HepG2 (cell line): ENCODE data around the gene DSG2. TPM values are rescaled to one million over a fixed set of nuclear protein-coding genes. Genes with fewer than 3 reads are reported as not detected.

ENCODE experiments used
- HES4 ChIP-seq: sonication (generic); formaldehyde crosslinking; IDR thresholded peaks from 2 replicates; pipeline ENCODE4 v1.9.0; 2021; ENCODE audit warnings: mild to moderate bottlenecking, missing genetic modification reagents, borderline replicate concordance
- HMGA1 ChIP-seq: sonication (generic); formaldehyde crosslinking; conservative IDR thresholded peaks from 2 replicates; pipeline ENCODE4 v1.4.0; 2020; ENCODE audit warnings: missing genetic modification reagents
- MATR3 ChIP-seq: sonication (generic); formaldehyde crosslinking; IDR thresholded peaks from 2 replicates; pipeline ENCODE4 v1.4.0; 2020; ENCODE audit warnings: missing genetic modification reagents
- NR2C2 ChIP-seq: sonication (generic); formaldehyde crosslinking; IDR thresholded peaks from 2 replicates; pipeline ENCODE4 v1.4.0; 2020; ENCODE audit warnings: missing genetic modification reagents, mild to moderate bottlenecking, moderate library complexity, borderline replicate concordance
- ONECUT2 ChIP-seq: sonication (generic); formaldehyde crosslinking; IDR thresholded peaks from 2 replicates; pipeline ENCODE4 v1.4.0; 2020; ENCODE audit warnings: missing genetic modification reagents
- REXO4 ChIP-seq: sonication (generic); formaldehyde crosslinking; IDR thresholded peaks from 2 replicates; pipeline ENCODE4 v1.8.0; 2022; ENCODE audit warnings: missing genetic modification reagents, mild to moderate bottlenecking, borderline replicate concordance
- TAF15 ChIP-seq: fragments of 200-400 bp; formaldehyde crosslinking; IDR thresholded peaks from one replicate; pipeline ENCODE4 v1.6.1; 2018; ENCODE audit warnings: mild to moderate bottlenecking, low read depth, low read length; ENCODE audit not compliant: poor library complexity, severe bottlenecking
- ZBTB7B ChIP-seq: sonication (generic); formaldehyde crosslinking; IDR thresholded peaks from 2 replicates; pipeline ENCODE4 v1.4.0; 2020; ENCODE audit warnings: missing genetic modification reagents
- ZFY ChIP-seq: sonication (generic); formaldehyde crosslinking; IDR thresholded peaks from 2 replicates; pipeline ENCODE4 v1.4.0; 2020; ENCODE audit warnings: missing genetic modification reagents
- ZNF530 ChIP-seq: sonication (generic); formaldehyde crosslinking; IDR thresholded peaks from 2 replicates; pipeline ENCODE4 v1.5.0; 2020; ENCODE audit warnings: low read depth, mild to moderate bottlenecking, missing genetic modification reagents
- ZNF83 ChIP-seq: sonication (generic); formaldehyde crosslinking; IDR thresholded peaks from 2 replicates; pipeline ENCODE4 v1.4.0; 2020; ENCODE audit warnings: missing genetic modification reagents, mild to moderate bottlenecking, borderline replicate concordance
- polyA plus RNA-seq, 8 experiments: library from polyadenylated mRNA; depleted of rRNA in 3 of 8; stranded (reverse) in 7 of 8; unstranded in 1 of 8; fragments of >200 nt; fragmentation: Illumina TruSeq in 4 of 8; extraction: Trizol in 4 of 8; gene quantifications; 2 replicates each; pipeline versions ENCODE4 v1.2.1 to v1.2.3, GENCODE V29; 2011 to 2016; ENCODE audit warnings: low read depth in 4 of 8, missing spikeins in 1 of 8, mixed read lengths in 1 of 8; ENCODE audit not compliant: insufficient read depth in 1 of 8
- total RNA-seq, 5 experiments: library from RNA; depleted of rRNA; stranded (reverse); fragments of >200 nt; fragmentation: Illumina TruSeq; extraction: Trizol; gene quantifications; 2 replicates each; pipeline ENCODE4 v1.2.3, GENCODE V29; 2016; ENCODE audit warnings: low read depth in 1 of 5
- TF ChIP-seq, protein P1 (sequence below), 2 experiments: sonication (generic) in 1 of 2; formaldehyde crosslinking in 1 of 2; IDR thresholded peaks; 2 replicates each; pipeline versions ENCODE4 v1.5.1 to v1.6.1; 2011 to 2020; ENCODE audit warnings: borderline replicate concordance in 1 of 2, low read depth in 1 of 2, low read length in 1 of 2, mild to moderate bottlenecking in 1 of 2, missing genetic modification reagents in 1 of 2, moderate library complexity in 1 of 2
- TF ChIP-seq, protein P2 (sequence below): sonication (generic); formaldehyde crosslinking; IDR thresholded peaks from 2 replicates; pipeline ENCODE4 v1.5.0; 2020; ENCODE audit warnings: mild to moderate bottlenecking, missing genetic modification reagents, borderline replicate concordance

DSG2 gene
- total and polyA plus RNA-seq, 2 of the 13 experiments (the other 11 are each of a cell fraction or from before 2014, with no cell fraction given) = 23.3 to 66.7 TPM

DNA sequence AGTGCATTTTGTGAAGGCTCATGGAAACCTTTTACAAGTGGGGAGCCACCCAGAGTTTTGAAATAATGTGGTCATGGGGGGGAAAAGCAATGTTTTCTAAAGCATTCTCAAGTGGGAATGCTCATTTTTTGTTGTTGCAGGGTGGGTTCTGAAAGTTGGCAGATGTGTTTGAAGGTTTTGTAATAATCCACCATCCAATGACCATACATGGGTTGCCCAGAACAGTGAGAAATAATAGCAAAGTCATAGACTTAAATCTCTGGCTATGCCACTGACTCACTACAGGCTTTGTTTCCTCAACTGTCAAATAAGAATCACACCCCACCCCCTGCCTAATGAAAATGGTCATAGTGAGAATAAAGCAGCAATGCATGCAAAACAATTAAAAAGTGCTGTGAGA is 47.6 kb upstream of the DSG2 start (continued):
- TF ChIP-seq ZBTB7B (CRISPR knock-in tag) (no peak), REXO4 (CRISPR knock-in tag) (no peak), HMGA1 (CRISPR knock-in tag) (no peak), ZNF83 (no peak), NR2C2 (CRISPR knock-in tag) (no peak), HES4 (CRISPR knock-in tag) (no peak), ZFY (CRISPR knock-in tag) (no peak), MATR3 (no peak), ONECUT2 (CRISPR knock-in tag) (no peak), TAF15 (no peak), ZNF530 (CRISPR knock-in tag) (no peak)
- TF ChIP-seq, protein P1, sequence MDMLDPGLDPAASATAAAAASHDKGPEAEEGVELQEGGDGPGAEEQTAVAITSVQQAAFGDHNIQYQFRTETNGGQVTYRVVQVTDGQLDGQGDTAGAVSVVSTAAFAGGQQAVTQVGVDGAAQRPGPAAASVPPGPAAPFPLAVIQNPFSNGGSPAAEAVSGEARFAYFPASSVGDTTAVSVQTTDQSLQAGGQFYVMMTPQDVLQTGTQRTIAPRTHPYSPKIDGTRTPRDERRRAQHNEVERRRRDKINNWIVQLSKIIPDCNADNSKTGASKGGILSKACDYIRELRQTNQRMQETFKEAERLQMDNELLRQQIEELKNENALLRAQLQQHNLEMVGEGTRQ (IDR thresholded peaks at IDR 0.05; ENCODE audit: low read depth, low read length) = no peak
- TF ChIP-seq, protein P1 (CRISPR knock-in tag; IDR thresholded peaks at IDR 0.05; ENCODE audit: borderline replicate concordance) = no peak
- TF ChIP-seq, protein P2, sequence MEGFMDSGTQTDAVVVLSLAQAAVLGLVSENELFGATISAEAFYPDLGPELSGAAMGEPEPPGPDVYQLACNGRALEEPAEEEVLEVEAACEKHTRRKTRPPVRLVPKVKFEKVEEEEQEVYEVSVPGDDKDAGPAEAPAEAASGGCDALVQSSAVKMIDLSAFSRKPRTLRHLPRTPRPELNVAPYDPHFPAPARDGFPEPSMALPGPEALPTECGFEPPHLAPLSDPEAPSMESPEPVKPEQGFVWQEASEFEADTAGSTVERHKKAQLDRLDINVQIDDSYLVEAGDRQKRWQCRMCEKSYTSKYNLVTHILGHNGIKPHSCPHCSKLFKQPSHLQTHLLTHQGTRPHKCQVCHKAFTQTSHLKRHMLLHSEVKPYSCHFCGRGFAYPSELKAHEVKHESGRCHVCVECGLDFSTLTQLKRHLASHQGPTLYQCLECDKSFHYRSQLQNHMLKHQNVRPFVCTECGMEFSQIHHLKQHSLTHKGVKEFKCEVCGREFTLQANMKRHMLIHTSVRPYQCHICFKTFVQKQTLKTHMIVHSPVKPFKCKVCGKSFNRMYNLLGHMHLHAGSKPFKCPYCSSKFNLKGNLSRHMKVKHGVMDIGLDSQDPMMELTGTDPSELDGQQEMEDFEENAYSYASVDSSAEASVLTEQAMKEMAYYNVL (CRISPR knock-in tag) = no peak
